Measurements from ENCODE around the gene CD4. TPM values are rescaled to one million over a fixed set of nuclear protein-coding genes. Genes with fewer than 3 reads are reported as not detected.
"Not testable (repeated sequence)": the region's sequence is repeated elsewhere in the genome, so short reads cannot be mapped to it uniquely, and the experiment has no call there.

CD4 gene
- total RNA-seq, 1 donor from 2014 or later = 0.62 TPM

GRCh38 chr12:6861391-6861790 is 72.1 kb downstream of the CD4 start:
- peaks cover 2% of the 10 kb centered on the region for H3K4me1 Mint-ChIP-seq (ENCODE audit: unreplicated experiment)
- H3K4me3 Mint-ChIP-seq (ENCODE audit: unreplicated experiment) = no peak overlapping the region
- H3K27me3 Mint-ChIP-seq (ENCODE audit: unreplicated experiment) = no peaks in the 10 kb centered on the region
- TF ChIP-seq, protein P1, sequence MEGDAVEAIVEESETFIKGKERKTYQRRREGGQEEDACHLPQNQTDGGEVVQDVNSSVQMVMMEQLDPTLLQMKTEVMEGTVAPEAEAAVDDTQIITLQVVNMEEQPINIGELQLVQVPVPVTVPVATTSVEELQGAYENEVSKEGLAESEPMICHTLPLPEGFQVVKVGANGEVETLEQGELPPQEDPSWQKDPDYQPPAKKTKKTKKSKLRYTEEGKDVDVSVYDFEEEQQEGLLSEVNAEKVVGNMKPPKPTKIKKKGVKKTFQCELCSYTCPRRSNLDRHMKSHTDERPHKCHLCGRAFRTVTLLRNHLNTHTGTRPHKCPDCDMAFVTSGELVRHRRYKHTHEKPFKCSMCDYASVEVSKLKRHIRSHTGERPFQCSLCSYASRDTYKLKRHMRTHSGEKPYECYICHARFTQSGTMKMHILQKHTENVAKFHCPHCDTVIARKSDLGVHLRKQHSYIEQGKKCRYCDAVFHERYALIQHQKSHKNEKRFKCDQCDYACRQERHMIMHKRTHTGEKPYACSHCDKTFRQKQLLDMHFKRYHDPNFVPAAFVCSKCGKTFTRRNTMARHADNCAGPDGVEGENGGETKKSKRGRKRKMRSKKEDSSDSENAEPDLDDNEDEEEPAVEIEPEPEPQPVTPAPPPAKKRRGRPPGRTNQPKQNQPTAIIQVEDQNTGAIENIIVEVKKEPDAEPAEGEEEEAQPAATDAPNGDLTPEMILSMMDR (IDR thresholded peaks at IDR 0.05) = no peak
- H3K9me3 Mint-ChIP-seq (ENCODE audit: unreplicated experiment) = no peaks in the 10 kb centered on the region
- peaks cover 45% of the 10 kb centered on the region for H3K36me3 Mint-ChIP-seq (ENCODE audit: unreplicated experiment)
- DNase-seq (ENCODE audit: extremely low spot score, unreplicated experiment) = no peak
- no peak overlapping the region for H3K27ac Mint-ChIP-seq (ENCODE audit: unreplicated experiment)

DNA sequence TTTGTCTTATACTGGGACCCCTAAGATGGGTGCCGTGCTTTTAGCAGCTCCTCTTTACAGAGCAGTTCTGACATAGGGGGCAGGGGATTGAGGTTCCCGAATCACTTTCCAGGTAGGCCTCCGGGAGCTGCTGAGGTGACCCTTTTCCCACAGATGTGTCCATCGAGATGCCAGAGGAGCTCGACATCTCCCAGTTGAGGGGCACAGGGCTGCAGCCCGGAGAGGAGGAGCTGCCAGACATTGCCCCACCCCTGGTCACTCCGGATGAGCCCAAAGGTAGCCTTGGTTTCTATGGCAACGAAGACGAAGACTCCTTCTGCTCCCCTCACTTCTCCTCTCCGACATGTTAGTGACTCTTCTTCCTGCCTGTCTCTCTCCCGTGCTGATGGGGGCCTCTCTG is 73.7 kb downstream of the CD4 start:
- Mint-ChIP-seq H3K4me1 (ENCODE audit: unreplicated experiment) (peaks cover 9% of the 10 kb centered on the region), H3K36me3 (ENCODE audit: unreplicated experiment) (peaks cover 38% of the 10 kb centered on the region), H3K4me3 (ENCODE audit: unreplicated experiment) (no peak overlapping the region), H3K27me3 (ENCODE audit: unreplicated experiment) (no peaks in the 10 kb centered on the region), H3K9me3 (ENCODE audit: unreplicated experiment) (no peaks in the 10 kb centered on the region), H3K27ac (ENCODE audit: unreplicated experiment) (no peak overlapping the region)
- no peak for DNase-seq (ENCODE audit: extremely low spot score, unreplicated experiment)
- TF ChIP-seq, protein P1 (IDR thresholded peaks at IDR 0.05) = no peak

DNA sequence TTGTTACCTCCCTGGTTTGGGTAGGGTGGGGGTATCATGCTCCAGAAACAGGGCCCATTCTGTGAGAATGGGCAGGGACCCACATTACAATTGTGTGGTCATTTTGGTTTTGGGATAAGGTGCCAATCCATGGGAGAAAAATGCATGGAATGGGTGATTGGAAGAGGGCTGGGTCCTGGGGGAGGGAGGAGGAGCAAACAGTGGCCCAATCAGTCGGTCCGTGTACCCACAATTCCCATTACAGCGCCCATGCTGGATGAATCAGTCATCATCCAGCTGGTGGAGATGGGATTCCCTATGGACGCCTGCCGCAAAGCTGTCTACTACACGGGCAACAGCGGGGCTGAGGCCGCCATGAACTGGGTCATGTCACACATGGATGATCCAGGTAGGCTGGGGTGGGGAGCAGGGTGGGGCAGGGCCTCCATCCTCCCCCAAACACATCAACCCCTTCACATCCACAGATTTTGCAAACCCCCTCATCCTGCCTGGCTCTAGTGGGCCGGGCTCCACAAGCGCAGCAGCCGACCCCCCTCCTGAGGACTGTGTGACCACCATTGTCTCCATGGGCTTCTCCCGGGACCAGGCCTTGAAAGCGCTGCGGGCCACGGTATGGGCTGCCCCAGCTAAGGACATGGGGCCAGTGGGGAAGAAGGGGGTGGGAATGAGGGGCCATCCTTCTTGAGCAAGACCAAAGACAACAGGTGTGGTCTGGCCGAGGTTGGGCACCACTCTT is 74.4 kb downstream of the CD4 start:
- TF ChIP-seq, protein P1 (IDR thresholded peaks at IDR 0.05) = no peak
- H3K27me3 Mint-ChIP-seq (ENCODE audit: unreplicated experiment) = no peaks in the 10 kb centered on the region
- DNase-seq (ENCODE audit: extremely low spot score, unreplicated experiment) = no peak
- H3K9me3 Mint-ChIP-seq (ENCODE audit: unreplicated experiment) = no peaks in the 10 kb centered on the region
- H3K27ac Mint-ChIP-seq (ENCODE audit: unreplicated experiment) = no peak overlapping the region
- H3K4me3 Mint-ChIP-seq (ENCODE audit: unreplicated experiment) = no peak overlapping the region
- H3K4me1 Mint-ChIP-seq (ENCODE audit: unreplicated experiment) = peaks cover 16% of the 10 kb centered on the region
- peaks cover 34% of the 10 kb centered on the region for H3K36me3 Mint-ChIP-seq (ENCODE audit: unreplicated experiment)

- H3K4me3 Mint-ChIP-seq (ENCODE audit: unreplicated experiment); H3K9me3 Mint-ChIP-seq (ENCODE audit: unreplicated experiment); H3K27me3 Mint-ChIP-seq (ENCODE audit: unreplicated experiment); DNase-seq (ENCODE audit: extremely low spot score, unreplicated experiment): not testable (repeated sequence)
- Mint-ChIP-seq H3K27ac (ENCODE audit: unreplicated experiment) (peak overlapping the region; percentile 6), H3K36me3 (ENCODE audit: unreplicated experiment) (peaks cover 41% of the 10 kb centered on the region), H3K4me1 (ENCODE audit: unreplicated experiment) (peaks cover 26% of the 10 kb centered on the region)
Observed at GRCh38 chr12:6865307-6865706, 76.0 kb downstream of the CD4 start.

- H3K27ac Mint-ChIP-seq (ENCODE audit: unreplicated experiment) = peak overlapping the region; percentile 95
- TF ChIP-seq, protein P1 (IDR thresholded peaks at IDR 0.05) = no peak
Observed at GRCh38 chr12:6866163-6866919, 77.0 kb downstream of the CD4 start.

More at GRCh38 chr12:6866163-6866919, 77.0 kb downstream of the CD4 start:
- Mint-ChIP-seq H3K4me3 (ENCODE audit: unreplicated experiment) (peak overlapping the region; percentile 91), H3K27me3 (ENCODE audit: unreplicated experiment) (no peaks in the 10 kb centered on the region), H3K9me3 (ENCODE audit: unreplicated experiment) (no peaks in the 10 kb centered on the region), H3K4me1 (ENCODE audit: unreplicated experiment) (peaks cover 36% of the 10 kb centered on the region), H3K36me3 (ENCODE audit: unreplicated experiment) (peaks cover 38% of the 10 kb centered on the region)
- DNase-seq (ENCODE audit: extremely low spot score, unreplicated experiment) = no peak

Data from osteocyte (in vitro differentiated cells).